H1 (cell line): ENCODE measurements around the gene TRIM62. TPM values are rescaled to one million over a fixed set of nuclear protein-coding genes. Genes with fewer than 3 reads are reported as not detected.

Experiments used
- BCL11A ChIP-seq, 2 experiments: IDR thresholded peaks; one replicate each; pipeline ENCODE4 v1.6.1; 2011; ENCODE audit warnings: low read depth in 2 of 2, low read length in 2 of 2, mild to moderate bottlenecking in 2 of 2
- BRCA1 ChIP-seq: IDR thresholded peaks from 2 replicates; pipeline ENCODE4 v1.6.1; 2012; ENCODE audit warnings: low read depth, low read length, improper control_type of control experiment
- CTBP2 ChIP-seq: IDR thresholded peaks from 2 replicates; pipeline ENCODE4 v1.7.0; 2011; ENCODE audit warnings: borderline replicate concordance, mild to moderate bottlenecking, moderate library complexity, mixed read lengths, low read length; ENCODE audit not compliant: insufficient read depth, insufficient read length
- EGR1 ChIP-seq: IDR thresholded peaks from 2 replicates; pipeline ENCODE4 v1.6.1; 2011; ENCODE audit warnings: low read depth, low read length, borderline replicate concordance
- FOSL1 ChIP-seq: IDR thresholded peaks from 2 replicates; pipeline ENCODE4 v1.6.1; 2011; ENCODE audit warnings: mild to moderate bottlenecking, low read depth, low read length, moderate library complexity; ENCODE audit not compliant: insufficient read depth
- HDAC2 ChIP-seq, 2 experiments: fragments of 300-600 bp in 1 of 2; sonication (generic) in 1 of 2; IDR thresholded peaks; 2 replicates each; pipeline ENCODE4 v1.6.1; 2011 to 2012; ENCODE audit warnings: low read depth in 2 of 2, low read length in 2 of 2, mild to moderate bottlenecking in 2 of 2, moderate library complexity in 2 of 2, borderline replicate concordance in 1 of 2, inconsistent platforms in 1 of 2
- POLR2AphosphoS5 ChIP-seq: IDR thresholded peaks from 2 replicates; pipeline ENCODE4 v1.6.1; 2011; ENCODE audit warnings: low read depth, low read length
- RNF2 ChIP-seq: fragments of 200-900, 300-1000 bp; sonication (generic); IDR thresholded peaks from 2 replicates; pipeline ENCODE4 v1.7.1; 2016; ENCODE audit warnings: borderline replicate concordance, low read depth, mild to moderate bottlenecking, antibody characterized with exemption, low read length; ENCODE audit not compliant: poor library complexity, severe bottlenecking; ENCODE audit errors: missing control alignments
- RXRA ChIP-seq: IDR thresholded peaks from 2 replicates; pipeline ENCODE4 v1.6.1; 2011; ENCODE audit warnings: low read depth, mild to moderate bottlenecking, low read length, moderate library complexity; ENCODE audit not compliant: insufficient read depth
- TCF12 ChIP-seq: IDR thresholded peaks from 2 replicates; pipeline ENCODE4 v1.6.1; 2011; ENCODE audit warnings: low read depth, mild to moderate bottlenecking, low read length
- polyA plus RNA-seq, 7 experiments: library from polyadenylated mRNA; depleted of rRNA in 3 of 7; stranded (reverse) in 5 of 7; unstranded in 2 of 7; fragments of >200 nt in 5 of 7; fragments of 200-250 nt in 2 of 7; gene quantifications; 1 replicate in 5 of 7; 2 replicates in 1 of 7; 4 replicates in 1 of 7; pipeline versions ENCODE4 v1.2.1 to v1.2.3, GENCODE V29; 2011 to 2013; ENCODE audit warnings: missing spikeins in 2 of 7, mixed read lengths in 2 of 7
- total RNA-seq: library from RNA; stranded (reverse); fragmentation: NEBNext Ultra II Directional; extraction: Animal tissue kit (Norgen Biotek cat#: 25700); gene quantifications from 2 replicates; pipeline ENCODE4 v1.2.1, GENCODE V29; 2021

Gene TRIM62
- total and polyA plus RNA-seq, 2 of the 8 experiments (the other 6 are each of a cell fraction or from before 2014, with no cell fraction given): 6.3 to 10.8 TPM

GRCh38 chr1:33170351-33171274, 11.2 kb downstream of the TRIM62 start (continued):
- TF ChIP-seq BRCA1 (no peak), POLR2AphosphoS5 (no peak), RXRA (no peak), TCF12 (no peak), FOSL1 (no peak), BCL11A (IDR thresholded peaks at IDR 0.05; ENCODE audit: low read depth in 2 of 2, low read length in 2 of 2) (no peak), RNF2 (no peak), HDAC2 (IDR thresholded peaks at IDR 0.05; ENCODE audit: borderline replicate concordance in 1 of 2, low read depth in 2 of 2, low read length in 2 of 2) (no peak), EGR1 (no peak), CTBP2 (no peak)
